Amniotic epithelial cell (primary cell): ENCODE data around the gene FGL2.
"Not testable (repeated sequence)": the region's sequence is repeated elsewhere in the genome, so short reads cannot be mapped to it uniquely, and the experiment has no call there.

Experiments used
- DNase-seq: peaks from one replicate; pipeline ENCODE4 v3.0.0-alpha.2; 2010; ENCODE audit warnings: low read depth

FGL2 gene

DNA sequence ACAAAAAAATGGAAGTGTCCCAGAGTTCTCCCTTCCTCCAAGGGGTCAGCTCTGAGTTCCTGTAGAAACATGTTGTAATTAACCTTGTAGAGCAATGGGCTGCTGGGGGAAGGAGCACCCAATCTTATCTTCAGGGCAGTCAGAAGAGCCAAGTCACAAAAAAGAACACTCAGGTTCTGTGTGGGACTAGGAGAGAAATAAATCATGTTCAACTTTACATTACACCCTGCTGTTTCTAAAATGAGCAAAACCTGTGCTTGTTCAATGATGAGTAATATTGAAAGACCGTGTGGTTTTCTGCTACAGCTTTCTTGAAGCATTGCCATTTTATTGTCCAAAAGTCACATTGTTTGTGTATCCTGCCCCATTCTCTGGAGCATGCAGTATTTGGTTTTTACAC is 42.6 kb downstream of the FGL2 start:
- not testable (repeated sequence) for DNase-seq

DNA sequence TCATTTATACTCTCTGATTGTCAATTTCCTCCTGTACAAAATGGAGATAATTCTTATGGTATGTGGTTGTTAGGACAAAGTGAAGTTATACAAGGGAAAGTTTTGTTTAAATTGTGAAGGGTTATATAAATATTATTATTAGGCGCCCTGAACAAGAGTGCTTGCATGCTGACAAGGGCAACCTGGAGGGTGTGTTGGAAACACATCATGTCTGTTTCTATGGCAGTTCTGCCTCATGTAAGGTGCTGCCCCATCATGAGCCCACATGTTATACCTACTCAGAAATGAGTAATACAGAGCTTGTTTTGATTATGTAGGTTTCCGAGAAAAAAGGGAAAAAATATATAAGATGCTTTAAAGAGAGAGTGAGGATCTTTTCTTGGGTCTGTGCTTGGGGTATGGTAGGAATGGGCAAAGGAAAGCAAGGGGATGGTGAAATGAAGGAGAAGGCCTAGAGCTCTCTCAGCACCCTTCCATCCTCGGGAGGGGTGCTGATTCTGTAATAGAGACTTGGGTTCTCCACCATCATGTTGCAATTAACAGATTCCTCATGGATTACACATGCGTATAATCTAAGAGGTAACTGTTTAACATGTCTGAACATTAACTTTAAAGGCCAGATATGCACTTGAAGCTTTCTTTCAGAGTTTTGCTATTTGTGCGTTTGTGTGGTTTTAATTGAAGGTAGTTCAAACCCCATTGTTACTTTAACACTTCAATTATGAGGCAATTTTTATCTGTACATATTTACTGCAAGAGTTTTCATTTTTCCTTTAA is 43.8 kb downstream of the FGL2 start:
- DNase-seq, result not testable (repeated sequence)

DNA sequence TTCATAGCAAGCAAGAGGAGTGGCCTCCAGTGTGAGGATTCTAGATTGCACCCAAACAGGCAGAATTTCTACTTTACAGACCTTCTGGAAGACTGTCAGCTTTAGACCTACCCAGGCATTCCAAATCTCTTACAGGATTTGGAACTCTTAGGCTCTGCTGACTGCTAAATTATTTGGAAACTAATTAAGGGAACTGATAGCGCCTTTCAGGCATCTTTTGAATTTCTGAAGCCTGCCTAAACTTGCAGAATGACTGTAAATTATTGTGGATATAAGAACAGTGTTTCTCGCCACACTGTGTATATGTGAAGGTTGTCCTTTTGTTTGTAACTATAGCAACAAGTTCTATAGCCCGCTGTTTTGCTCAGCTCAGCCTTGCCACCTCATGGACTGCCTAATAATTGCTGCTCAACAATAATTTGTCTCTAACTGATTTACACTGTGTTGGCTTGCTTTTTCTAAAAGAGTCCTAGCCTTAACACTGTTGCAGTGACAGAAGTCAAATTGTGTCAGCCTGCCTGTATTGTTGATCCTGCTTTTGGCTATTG is 44.6 kb downstream of the FGL2 start:
- not testable (repeated sequence) for DNase-seq

DNA sequence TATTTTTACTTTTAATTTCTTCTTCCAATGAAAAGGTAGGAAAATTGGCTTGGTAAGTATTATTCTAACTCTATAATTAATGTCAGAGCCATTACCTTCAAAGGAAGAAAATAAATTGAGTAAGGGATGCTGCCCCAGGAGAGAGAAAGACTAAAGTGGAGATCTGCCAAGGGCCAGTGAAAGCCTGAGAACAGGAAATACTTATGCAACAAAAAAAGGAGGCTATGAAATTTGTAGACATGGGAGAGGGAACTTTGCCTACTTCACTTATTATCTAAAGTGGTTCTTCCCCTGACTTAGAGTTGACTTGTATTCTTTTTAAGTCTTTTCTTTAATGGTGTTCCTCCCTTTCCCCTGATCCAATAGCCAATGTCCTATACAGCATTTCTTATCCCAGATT is 47.4 kb downstream of the FGL2 start:
- DNase-seq, result not testable (repeated sequence)
